NCI-H2029 (cell line): ENCODE data around the gene SOX13.

Experiments
- DNase-seq: peaks from one replicate; lab custom pipeline; 2025; lab: John Stamatoyannopoulos, UW

Gene SOX13

DNA sequence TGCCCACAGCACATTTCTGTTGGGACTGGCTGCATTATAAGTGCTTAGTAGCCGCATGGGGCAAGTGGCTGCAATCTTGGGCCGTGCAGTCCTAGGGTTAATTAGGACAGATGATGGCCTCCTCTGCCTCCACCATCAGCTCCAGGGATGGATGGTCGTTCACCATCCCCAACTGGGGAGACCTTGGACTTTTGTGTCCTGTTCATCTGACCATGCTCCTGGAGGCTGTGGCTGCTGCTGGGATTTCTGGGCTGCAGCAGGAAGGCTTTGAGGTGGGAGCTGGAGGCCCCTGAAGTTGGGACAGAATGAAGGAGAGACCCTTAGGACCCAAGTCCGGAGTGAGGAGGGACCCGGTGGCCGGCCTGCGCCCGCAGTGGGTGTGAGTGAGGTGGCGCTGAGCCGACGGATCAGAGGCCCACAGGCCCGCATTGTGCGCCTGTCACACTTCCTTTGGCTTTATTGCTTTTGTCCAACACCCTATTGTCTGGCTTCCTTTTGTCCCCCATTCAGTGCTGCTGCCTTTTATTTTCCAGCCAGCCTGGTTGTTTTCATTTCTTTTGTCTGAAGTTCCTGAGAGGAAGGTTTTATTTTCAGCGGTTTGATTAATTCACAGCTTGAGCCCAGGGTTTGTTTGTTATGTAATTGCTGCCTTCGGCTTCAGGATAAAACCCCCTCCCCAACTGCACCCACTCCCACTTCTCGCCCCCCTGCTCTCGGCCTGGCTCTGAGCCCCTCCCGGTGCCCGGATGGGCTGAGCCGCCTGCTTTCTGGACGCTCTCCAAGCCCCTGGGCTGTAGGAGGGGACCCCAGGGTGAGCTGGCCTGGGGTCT, 35.6 kb downstream of the SOX13 start:
- DNase-seq, result peak; percentile 58

DNA sequence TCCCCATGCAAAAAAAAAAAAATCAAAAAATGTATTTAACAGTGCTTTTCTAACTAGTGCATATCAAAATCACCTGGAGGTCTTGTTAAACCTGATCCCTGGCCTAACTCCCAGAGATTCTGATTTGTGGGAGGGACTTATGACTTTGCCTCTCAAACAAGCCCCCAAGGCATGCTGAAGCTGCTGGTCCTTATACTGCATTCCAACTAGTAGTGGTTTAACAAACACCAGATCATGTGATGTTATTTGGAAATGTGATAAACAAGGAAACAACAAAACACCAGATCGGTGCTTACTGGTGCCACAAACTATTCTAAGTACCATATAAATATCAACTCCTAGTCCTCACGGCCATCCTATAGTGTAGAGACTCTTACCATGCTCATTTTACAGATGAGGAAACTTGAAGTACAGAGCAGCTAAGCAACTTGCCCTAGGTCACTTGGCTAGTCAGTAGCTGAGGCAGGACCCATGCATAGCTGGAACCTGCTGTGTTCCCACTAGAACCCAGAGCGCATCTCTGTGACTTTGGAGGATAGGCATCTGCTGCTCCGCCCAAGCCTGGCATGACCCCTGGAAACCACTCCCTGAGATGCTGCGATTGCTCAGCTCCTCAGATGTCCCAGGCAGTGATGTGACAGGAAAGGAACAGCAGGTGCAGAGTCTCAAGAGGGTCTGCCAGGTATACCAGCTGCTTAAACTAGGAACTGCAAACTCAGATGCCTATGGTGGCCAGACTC, 38.1 kb downstream of the SOX13 start:
- DNase-seq, result peak; percentile 62

DNA sequence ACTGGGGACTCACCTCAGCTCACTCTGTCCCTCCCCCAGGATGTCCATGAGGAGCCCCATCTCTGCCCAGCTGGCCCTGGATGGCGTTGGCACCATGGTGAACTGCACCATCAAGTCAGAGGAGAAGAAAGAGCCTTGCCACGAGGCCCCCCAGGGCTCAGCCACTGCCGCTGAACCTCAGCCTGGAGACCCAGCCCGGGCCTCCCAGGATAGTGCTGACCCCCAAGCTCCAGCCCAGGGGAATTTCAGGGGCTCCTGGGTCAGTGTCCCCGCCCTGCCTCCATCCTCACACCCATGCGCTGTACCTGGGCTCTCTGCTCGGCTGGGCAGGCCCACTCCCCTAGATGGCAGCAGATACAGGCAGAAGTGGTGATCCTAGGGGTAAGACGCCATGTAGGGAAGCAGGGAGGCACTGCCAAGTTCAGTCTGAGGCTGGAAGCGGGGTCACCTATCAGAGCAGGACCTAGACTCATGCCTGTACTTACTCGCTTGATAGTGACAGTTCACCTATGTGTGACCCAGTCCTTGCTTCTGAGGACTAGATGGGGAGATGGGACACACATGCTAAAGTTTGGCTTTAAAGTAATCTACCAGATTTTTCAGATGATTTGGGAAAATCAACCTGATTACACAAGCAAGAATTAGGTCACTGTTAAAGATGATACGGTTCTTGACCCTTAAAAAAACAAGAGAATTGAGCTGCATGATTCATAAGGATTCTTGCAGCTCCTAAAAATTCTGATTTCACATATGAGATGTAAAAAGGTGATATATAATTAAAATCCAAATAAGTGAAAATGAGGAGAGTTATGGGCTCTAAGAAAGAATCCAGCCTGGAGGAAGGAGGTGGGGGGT, 40.2 kb downstream of the SOX13 start:
- DNase-seq, result no peak

GRCh38 chr1:204113896-204114295, 41.0 kb downstream of the SOX13 start:
- no peak for DNase-seq

- DNase-seq, result no peak
Measured at GRCh38 chr1:204114606-204115005, 41.7 kb downstream of the SOX13 start.

DNA sequence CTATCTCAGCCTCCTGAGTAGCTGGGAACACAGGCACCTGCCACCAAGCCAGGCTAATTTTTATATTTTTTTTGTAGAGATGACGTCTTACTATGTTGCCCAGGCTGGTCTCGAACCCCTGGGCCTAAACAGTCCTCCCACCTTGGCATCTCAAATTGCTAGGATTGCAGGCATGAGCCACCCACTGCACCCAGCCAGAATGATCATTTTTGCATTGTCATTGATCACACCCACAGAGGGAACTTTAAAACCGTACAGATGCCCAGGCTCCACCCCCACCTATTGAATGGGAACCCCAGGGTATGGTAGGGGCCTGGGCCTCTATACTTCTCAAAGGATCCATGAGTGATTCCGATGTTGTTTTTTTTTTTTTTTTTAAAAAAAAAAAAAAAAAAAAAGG, 42.2 kb downstream of the SOX13 start:
- DNase-seq, result no peak

- DNase-seq, result no peak
Measured at GRCh38 chr1:204116539-204116938, 43.6 kb downstream of the SOX13 start.

DNA sequence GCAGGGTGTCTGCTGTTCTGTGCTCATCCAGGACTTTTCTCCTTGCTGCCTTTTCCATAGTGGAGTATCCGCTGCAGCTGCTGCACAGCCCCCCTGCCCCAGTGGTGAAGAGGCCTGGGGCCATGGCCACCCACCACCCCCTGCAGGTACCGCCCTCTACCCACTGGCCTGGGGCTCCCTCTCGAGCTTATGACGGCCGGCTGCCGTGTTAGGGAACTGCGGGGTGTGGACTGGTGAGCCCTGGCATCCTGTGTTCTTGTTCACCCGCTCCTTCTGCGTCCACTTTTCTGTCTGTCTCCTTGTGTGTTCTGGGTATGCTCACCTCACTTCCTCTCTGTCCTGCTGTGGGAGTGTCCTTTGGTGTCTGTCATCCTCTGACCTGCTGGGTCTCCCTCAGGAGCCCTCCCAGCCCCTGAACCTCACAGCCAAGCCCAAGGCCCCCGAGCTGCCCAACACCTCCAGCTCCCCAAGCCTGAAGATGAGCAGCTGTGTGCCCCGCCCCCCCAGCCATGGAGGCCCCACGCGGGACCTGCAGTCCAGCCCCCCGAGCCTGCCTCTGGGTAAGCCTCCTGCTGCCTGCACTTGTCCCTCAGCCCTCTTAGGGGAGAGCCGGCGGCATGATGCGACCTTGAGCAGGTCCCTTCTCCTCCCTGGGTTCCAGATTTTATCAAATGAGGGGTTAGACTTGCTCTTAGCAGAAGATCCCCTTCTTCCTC, 49.1 kb downstream of the SOX13 start:
- no peak for DNase-seq

DNA sequence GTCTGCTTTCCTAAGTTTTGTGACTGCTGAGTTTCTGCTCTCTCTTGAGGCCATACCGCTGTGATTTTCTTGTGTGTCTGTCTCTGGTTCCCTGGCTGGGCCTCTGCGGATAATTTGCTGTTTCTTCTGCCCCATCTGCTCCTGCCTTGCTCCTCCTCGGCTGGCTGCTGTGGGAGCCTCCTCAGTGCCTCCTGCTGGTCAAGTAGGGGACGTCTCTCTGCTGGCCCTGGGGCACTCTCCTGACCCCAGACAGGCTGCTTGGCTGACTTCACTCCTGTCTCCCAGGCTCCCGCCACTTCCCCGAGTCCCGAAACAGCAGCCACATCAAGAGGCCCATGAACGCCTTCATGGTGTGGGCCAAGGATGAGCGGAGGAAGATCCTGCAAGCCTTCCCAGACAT, 50.5 kb downstream of the SOX13 start:
- no peak for DNase-seq

DNA sequence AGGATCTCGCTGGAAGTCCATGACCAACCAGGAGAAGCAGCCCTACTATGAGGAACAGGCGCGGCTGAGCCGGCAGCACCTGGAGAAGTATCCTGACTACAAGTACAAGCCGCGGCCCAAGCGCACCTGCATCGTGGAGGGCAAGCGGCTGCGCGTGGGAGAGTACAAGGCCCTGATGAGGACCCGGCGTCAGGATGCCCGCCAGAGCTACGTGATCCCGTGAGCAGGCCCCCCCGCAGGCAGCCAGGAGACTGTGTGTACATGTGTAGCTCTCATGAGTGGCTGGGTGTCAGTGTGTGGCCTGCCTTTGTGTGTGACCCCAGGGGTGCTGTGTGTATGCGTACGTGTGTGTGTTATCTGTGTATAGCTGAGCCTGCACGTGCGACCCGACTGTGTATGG, 51.7 kb downstream of the SOX13 start:
- DNase-seq, result no peak

GRCh38 chr1:204125759-204126351, 52.9 kb downstream of the SOX13 start:
- DNase-seq, result no peak

GRCh38 chr1:204126386-204126785, 53.5 kb downstream of the SOX13 start:
- no peak for DNase-seq

DNA sequence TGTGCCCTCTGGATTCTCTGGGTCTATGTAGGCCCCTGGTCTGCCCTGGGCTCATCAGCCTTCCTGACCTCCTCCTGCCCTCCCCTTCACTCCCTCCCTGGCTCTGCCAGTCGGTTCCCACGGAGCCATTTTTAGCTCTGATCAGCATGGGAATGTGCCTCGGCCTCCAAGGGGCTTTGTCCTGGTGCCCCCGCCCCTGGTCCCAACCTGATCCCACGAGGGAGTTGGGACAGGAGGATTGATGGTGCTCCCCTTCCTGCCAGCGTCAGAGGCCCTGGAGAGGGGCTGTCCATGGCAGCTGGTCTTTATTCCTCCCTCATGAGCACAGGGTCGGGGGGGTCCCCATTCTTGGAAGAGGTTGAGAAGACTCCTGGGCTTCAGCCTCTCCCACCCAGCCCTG, 54.0 kb downstream of the SOX13 start:
- DNase-seq, result no peak

DNA sequence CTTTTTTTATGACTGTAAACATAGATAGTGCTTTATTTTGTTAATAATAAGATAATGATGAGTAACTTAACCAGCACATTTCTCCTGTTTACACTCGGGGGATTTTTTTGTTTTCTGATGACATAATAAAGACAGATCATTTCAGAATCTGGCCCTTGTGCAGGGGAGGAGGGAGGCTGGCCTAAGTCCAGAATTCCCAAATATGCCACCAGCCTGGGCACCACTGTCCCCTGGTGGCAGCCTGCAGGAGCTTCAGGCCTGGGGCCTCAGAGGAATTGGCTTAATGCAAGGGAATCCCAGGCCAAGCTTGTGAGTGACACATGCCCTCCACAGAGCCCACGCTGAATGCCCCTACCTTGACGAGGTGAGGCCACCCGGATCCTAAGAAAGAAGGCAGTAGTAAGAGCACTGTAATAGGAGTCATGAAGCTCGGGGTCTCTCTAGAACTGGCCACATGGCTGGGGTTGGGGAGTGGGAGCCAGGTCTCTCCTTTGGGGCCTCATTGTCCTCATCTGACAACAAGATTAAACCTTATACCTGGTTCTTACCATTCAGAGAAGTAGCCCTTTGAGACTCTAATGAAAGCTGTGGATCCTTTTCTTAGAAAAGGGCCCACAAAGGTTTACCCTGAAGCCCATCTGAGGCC, 54.8 kb downstream of the SOX13 start:
- DNase-seq, result peak; percentile 74

GRCh38 chr1:204128464-204128963, 55.6 kb downstream of the SOX13 start:
- DNase-seq, result no peak

DNA sequence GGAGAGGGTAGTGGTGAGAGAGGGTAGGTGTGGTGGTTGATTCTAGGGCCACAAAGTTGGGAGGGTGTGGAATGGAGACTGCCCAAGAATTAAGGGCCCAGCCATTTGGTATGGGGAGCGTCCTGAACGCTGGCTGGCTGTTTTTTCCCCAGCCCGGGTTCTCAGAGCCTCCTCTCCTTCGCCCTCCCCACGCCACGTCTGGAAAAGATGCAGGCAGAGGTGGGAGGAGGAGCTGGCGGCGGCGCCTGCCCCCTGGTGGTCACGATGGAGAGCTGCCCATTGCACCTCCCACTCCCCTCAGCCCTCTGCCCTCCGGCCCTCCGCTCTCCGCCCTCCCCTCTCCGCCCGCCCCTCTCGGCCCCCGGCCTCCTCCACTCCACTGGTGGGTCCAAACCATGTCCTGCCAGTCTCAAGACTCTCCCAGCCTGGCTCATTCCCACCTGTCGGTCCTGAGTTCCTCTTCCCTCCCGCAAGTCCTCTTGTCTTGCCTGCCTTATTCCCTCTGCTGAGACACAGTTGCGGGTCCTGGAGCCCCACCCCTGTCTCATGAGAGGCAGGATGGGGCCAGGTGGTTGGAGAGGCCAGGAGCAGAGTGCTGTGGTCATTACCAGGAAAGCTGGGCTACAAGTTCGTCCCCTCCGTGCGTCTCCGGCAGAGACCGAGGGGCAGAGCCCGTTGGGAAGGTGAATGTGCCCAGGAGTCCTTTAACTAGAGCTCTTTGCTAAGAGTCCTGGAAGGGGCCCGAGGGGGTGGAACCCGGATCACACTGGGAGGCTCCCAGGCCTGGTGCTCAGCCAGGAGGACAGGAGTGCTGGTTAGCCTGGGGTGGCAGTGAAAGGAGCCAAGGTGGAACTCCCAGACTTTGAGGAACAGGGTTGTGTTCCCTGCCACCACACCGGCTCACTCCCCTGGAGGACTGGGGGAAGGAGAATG, 56.3 kb downstream of the SOX13 start:
- peak; percentile 62 for DNase-seq

DNA sequence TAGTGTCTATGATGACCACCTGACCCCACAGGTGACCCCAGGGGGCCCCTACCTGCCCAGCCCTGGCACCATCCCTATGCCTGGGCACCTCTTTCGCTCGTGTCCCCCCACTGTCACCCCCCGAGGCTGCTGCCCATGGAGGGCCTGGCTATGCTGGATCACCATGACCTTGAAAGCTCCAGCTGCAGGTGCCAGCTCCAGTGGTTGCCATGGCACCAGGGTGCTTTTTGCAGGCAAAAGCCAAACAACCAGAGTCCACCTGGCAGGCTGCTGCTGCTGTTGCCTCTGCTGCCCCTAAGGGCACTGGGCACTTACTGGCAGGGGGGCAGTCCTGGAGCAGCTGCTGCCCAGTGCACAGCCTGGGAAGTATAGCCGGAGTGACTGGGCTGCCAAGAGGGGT, 57.3 kb downstream of the SOX13 start:
- peak; percentile 76 for DNase-seq

- DNase-seq, result no peak
Measured at GRCh38 chr1:204130981-204131892, 58.3 kb downstream of the SOX13 start.

DNA sequence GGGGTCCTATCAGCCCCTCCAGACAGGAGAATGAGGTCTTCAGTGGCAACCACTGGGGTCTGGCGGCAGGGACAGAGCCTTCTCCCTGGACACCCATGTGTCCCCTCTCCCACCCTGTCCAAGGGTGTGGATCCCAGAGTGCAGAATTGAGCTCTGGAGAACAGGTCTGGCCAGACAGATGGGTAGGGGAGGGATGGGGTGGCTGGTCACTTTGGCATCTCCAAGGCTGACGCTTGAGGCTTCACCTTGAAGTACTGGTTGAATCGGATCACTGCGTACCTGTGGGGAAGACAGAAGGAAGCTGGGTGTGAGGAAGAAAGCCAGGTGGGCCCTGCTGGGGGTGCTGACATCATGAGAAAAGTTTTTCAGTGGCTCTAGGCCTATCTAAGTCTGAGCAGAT, 59.1 kb downstream of the SOX13 start:
- no peak for DNase-seq
